H1 (cell line): ENCODE results near the gene MTMR2. TPM values are rescaled to one million over a fixed set of nuclear protein-coding genes. Genes with fewer than 3 reads are reported as not detected.

Source experiments
- polyA plus RNA-seq, 7 experiments: library from polyadenylated mRNA; depleted of rRNA in 3 of 7; stranded (reverse) in 5 of 7; unstranded in 2 of 7; fragments of >200 nt in 5 of 7; fragments of 200-250 nt in 2 of 7; gene quantifications; 1 replicate in 5 of 7; 2 replicates in 1 of 7; 4 replicates in 1 of 7; pipeline versions ENCODE4 v1.2.1 to v1.2.3, GENCODE V29; 2011 to 2013; ENCODE audit warnings: missing spikeins in 2 of 7, mixed read lengths in 2 of 7
- total RNA-seq: library from RNA; stranded (reverse); fragmentation: NEBNext Ultra II Directional; extraction: Animal tissue kit (Norgen Biotek cat#: 25700); gene quantifications from 2 replicates; pipeline ENCODE4 v1.2.1, GENCODE V29; 2021
- TF ChIP-seq, protein P1 (sequence below): IDR thresholded peaks from 2 replicates; pipeline ENCODE4 v1.6.1; 2012; ENCODE audit warnings: inconsistent platforms

MTMR2 gene
- total and polyA plus RNA-seq, 2 of the 8 experiments (the other 6 are each of a cell fraction or from before 2014, with no cell fraction given), result 16.7 to 52.9 TPM

DNA sequence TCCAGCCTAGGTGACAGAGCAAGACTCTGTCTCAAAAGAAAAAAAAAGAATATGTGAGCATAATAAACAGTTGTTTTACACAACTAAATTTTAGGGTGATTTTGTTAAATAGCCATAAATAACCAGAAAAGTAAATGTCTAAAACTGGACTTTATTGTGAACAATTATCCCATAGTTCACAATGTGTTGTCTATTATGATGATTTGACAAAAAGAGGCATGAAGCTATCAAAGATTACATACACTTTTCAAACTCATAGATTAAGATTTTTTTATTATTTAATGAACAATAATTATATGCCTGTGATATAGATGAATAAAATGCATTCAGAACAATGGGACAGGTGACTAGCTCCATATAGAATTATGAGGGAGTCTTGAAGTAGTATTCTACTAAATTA is 27.0 kb upstream of the MTMR2 start (continued):
- TF ChIP-seq, protein P1, sequence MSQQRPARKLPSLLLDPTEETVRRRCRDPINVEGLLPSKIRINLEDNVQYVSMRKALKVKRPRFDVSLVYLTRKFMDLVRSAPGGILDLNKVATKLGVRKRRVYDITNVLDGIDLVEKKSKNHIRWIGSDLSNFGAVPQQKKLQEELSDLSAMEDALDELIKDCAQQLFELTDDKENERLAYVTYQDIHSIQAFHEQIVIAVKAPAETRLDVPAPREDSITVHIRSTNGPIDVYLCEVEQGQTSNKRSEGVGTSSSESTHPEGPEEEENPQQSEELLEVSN, result no peak
